ENCODE results near the gene NUDT2.
"Not testable (repeated sequence)": the region's sequence is repeated elsewhere in the genome, so short reads cannot be mapped to it uniquely, and the experiment has no call there.

Gene NUDT2

GRCh38 chr9:34346873-34347799, 17.8 kb downstream of the NUDT2 start:
- DNase-seq, result no peak
- TF ChIP-seq GATA1 (IDR thresholded peaks at IDR 0.05; ENCODE audit: low read depth, low read length), result no peak
- TF ChIP-seq POLR2A (IDR thresholded peaks at IDR 0.05; ENCODE audit: low read length), result no peak

GRCh38 chr9:34347800-34348158, 18.4 kb downstream of the NUDT2 start:
- TF ChIP-seq GATA1 (IDR thresholded peaks at IDR 0.05; ENCODE audit: low read depth, low read length) (no peak), POLR2A (IDR thresholded peaks at IDR 0.05; ENCODE audit: low read length) (no peak)

GRCh38 chr9:34349324-34349723, 20.0 kb downstream of the NUDT2 start:
- TF ChIP-seq POLR2A (IDR thresholded peaks at IDR 0.05; ENCODE audit: low read length), result no peak
- no peak for TF ChIP-seq GATA1 (IDR thresholded peaks at IDR 0.05; ENCODE audit: low read depth, low read length)
- DNase-seq, result no peak

More at GRCh38 chr9:34347800-34348158, 18.4 kb downstream of the NUDT2 start:
- DNase-seq, result no peak

DNA sequence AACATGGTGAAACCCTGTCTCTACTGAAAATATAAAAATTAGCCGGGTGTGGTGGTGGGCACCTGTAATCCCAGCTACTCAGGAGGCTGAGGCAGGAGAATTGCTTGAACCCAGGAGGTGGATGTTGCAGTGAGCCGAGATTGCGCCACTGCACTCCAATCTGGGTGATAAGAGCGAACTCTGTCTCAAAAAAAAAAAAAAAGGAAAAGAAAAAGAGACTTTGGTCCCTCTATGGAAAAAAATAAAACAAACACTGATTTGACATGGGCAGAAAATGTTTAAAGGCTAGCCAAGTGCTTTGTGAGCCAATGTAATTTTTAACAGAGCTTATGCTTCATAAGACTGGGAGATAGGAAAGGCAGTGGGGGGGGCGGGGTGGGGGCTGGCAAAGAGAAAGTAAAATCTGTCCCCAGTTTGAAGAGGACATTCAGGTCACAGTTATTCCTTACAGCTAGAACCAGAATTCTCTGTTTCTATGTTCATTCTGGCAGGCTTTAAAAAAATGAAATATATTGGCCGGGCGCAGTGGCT, 22.8 kb downstream of the NUDT2 start:
- DNase-seq, result not testable (repeated sequence)

GRCh38 chr9:34352957-34353356, 23.6 kb downstream of the NUDT2 start:
- DNase-seq, result not testable (repeated sequence)

GRCh38 chr9:34362614-34363214, 33.3 kb downstream of the NUDT2 start:
- DNase-seq, result no peak
- TF ChIP-seq GATA1 (IDR thresholded peaks at IDR 0.05; ENCODE audit: low read depth, low read length), result no peak
- TF ChIP-seq POLR2A (IDR thresholded peaks at IDR 0.05; ENCODE audit: low read length), result no peak

DNA sequence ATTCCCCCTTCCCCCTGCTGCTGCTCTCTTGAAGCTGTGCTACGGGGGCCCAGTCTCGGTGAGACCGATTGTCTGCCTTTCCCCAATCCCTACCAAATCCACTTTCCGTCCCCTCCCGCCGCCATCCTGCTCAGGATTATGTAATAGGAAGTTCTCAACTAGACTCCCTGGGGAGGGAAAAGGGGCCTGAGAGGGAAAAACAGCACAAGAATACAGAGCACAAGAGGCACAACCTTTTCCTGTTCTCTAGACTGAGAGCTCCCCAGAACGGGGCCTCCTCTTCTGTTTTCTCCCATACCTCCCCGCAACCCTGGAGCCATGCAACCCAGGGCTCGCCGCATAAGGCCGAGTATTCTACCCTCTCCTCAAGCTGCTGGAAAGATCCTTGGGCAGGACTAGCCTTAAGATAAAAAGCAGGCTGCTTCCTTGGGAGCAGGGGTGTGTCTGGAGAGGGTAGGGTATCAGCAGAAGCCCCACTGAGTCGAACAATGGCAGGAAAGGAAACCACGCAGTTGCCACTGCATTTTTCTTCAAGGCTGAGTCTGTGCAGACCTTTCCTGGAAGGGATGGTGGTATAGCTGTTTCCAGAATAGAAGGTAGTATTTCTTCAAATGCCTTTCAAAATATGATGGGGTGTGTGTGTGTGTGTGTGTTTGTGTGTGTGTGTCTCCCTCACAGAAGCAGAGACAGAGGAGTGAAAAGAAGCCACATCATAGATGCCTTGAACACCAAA, 34.4 kb downstream of the NUDT2 start:
- no peak for DNase-seq
- TF ChIP-seq GATA1 (IDR thresholded peaks at IDR 0.05; ENCODE audit: low read depth, low read length) (no peak), POLR2A (IDR thresholded peaks at IDR 0.05; ENCODE audit: low read length) (no peak)

DNA sequence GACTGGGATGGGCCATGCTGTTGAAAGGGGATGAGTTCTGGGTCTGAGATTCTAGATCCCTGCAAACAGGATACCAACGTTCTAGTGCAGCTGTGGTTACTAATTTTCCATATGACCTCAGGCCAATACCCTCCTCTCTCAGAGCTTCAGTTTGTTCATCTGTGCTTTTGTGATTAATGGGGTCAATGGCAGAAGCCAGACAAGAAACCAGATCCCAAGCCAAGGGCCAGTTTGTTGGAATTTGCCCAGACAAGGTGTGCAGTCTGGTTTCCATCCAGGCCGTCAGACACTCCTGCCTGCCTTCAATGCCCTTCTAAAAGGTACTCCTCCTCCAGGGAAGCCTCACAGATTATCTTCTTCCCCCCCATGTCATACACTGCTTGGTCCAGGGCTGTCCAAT, 35.9 kb downstream of the NUDT2 start:
- TF ChIP-seq POLR2A (IDR thresholded peaks at IDR 0.05; ENCODE audit: low read length) (no peak), GATA1 (IDR thresholded peaks at IDR 0.05; ENCODE audit: low read depth, low read length) (no peak)
- no peak for DNase-seq

DNA sequence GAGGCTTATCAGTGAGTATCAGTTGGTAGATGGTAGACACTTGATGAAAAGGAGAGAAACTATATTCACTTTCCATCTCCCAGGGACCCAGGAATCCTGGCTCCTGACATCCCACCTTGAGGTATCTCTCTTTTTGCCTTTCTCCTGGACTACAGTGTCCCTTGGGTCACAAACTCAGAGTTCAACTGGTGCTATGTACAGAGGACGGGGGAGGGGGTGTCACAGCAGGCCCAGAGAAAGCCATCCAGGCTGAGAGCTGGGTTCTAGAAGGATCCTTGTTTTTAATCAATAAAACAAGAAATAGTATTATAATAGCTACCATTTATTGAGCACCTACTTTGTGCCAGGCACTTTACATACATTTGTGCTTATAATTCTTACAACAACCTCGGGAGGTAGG, 37.0 kb downstream of the NUDT2 start:
- no peak for TF ChIP-seq POLR2A (IDR thresholded peaks at IDR 0.05; ENCODE audit: low read length)
- no peak for TF ChIP-seq GATA1 (IDR thresholded peaks at IDR 0.05; ENCODE audit: low read depth, low read length)
- no peak for DNase-seq

DNA sequence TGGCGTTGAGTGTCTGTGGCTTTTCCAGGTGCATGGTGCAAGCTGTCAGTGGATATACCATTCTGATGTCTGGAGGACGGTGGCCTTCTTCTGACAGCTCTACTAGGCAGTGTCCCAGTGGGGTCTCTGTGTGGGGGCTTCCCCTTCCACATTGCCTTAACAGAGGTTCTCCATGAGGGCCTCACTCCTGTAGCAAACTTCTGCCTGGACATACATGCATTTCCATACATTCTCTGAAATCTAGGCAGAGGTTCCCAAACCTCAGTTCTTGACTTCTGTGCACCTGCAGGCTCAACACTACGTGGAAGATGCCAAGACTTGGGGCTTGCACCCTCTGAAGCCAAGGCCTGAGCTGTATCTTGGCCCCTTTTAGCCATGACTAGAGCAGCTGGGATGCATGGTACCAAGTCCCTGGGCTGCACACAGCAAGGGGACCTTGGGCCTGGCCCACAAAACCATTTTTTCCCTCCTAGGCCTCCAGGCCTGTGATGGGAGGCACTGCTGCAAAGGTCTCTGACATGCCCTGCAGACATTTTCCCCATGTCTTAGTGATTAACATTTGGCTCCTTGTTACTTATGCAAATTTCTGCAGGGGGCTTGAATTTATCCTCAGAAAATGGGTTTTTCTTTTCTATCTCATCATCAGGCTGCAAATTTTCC, 38.5 kb downstream of the NUDT2 start:
- DNase-seq, result not testable (repeated sequence)

- not testable (repeated sequence) for DNase-seq
Measured at GRCh38 chr9:34368796-34369195, 39.4 kb downstream of the NUDT2 start.

GRCh38 chr9:34369636-34370035, 40.3 kb downstream of the NUDT2 start:
- no peak for DNase-seq
- TF ChIP-seq POLR2A (IDR thresholded peaks at IDR 0.05; ENCODE audit: low read length) (no peak), GATA1 (IDR thresholded peaks at IDR 0.05; ENCODE audit: low read depth, low read length) (no peak)

DNA sequence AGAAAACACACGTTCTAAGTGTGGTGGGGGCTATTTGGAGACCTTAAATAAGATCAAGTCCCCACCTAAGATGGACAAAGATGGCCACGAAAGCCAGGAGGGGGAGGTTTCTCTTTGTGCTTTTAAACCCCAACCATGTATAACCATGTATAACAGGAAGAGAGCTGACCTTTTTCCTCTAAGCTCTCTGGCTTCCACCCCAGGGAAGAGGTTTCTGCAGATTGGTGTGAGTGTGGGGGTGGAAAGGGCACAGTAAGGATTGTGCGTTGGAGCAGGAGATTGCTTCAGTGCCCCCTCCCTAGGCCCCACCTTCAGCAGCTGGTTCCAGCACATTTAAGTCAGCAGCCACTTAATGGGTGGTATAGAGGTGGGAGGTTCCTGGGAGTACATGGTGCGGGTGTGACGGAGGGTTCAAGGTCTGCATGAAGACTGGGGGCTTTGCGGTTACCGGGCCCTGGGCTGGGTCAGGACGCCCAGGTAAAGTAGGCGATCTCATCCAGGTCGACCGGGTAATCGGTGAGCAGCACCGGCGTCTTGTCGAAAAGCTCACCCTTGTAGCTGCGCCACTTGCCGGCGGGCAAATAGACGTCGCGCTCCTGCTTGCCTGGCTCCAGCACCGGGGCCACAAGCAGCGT, 41.1 kb downstream of the NUDT2 start:
- DNase-seq, result no peak
- no peak for TF ChIP-seq GATA1 (IDR thresholded peaks at IDR 0.05; ENCODE audit: low read depth, low read length)
- TF ChIP-seq POLR2A (IDR thresholded peaks at IDR 0.05; ENCODE audit: low read length), result no peak
